ENCODE results near the gene ONECUT3.
"Not testable (repeated sequence)": the region's sequence is repeated elsewhere in the genome, so short reads cannot be mapped to it uniquely, and the experiment has no call there.

The ONECUT3 gene

DNA sequence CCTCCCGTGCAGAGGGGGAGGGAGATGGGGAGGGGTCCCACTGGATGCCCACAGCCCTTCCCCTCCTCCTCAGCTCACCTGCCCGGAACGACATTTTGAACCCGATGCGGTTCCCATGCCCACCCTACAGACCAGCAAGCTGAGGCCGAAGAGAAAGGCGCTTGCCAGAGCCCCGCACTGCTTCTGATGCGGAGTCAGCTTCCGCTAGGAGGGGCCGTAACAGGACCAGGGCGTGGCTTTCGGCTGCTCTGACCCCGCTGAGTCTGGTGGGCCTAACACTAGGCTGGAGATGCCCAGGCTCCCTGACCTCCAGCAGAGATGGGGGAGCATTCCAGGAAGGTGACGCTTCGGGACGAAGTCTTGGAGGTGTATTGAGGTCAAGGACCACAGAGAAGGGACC, 6.7 kb downstream of the ONECUT3 start:
- Histone ChIP-seq H3K4me3 (replicated peaks; ENCODE audit: insufficient read depth, low read length) (no peak overlapping the region), H3K27ac (replicated peaks) (no peak overlapping the region), H3K27me3 (ENCODE audit: insufficient read depth, poor library complexity, severe bottlenecking) (peaks cover 88% of the 10 kb centered on the region)
- no peak for DNase-seq (ENCODE audit: low read depth in 1 of 2, low spot score in 1 of 2)
- TF ChIP-seq, protein P1, sequence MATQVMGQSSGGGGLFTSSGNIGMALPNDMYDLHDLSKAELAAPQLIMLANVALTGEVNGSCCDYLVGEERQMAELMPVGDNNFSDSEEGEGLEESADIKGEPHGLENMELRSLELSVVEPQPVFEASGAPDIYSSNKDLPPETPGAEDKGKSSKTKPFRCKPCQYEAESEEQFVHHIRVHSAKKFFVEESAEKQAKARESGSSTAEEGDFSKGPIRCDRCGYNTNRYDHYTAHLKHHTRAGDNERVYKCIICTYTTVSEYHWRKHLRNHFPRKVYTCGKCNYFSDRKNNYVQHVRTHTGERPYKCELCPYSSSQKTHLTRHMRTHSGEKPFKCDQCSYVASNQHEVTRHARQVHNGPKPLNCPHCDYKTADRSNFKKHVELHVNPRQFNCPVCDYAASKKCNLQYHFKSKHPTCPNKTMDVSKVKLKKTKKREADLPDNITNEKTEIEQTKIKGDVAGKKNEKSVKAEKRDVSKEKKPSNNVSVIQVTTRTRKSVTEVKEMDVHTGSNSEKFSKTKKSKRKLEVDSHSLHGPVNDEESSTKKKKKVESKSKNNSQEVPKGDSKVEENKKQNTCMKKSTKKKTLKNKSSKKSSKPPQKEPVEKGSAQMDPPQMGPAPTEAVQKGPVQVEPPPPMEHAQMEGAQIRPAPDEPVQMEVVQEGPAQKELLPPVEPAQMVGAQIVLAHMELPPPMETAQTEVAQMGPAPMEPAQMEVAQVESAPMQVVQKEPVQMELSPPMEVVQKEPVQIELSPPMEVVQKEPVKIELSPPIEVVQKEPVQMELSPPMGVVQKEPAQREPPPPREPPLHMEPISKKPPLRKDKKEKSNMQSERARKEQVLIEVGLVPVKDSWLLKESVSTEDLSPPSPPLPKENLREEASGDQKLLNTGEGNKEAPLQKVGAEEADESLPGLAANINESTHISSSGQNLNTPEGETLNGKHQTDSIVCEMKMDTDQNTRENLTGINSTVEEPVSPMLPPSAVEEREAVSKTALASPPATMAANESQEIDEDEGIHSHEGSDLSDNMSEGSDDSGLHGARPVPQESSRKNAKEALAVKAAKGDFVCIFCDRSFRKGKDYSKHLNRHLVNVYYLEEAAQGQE (IDR thresholded peaks at IDR 0.05; ENCODE audit: insufficient replicate concordance, low read depth) = no peak
- TF ChIP-seq POLR2AphosphoS5 (IDR thresholded peaks at IDR 0.05; ENCODE audit: low read depth) = no peak
- TF ChIP-seq SPI1 (IDR thresholded peaks at IDR 0.05; ENCODE audit: borderline replicate concordance, low read depth) = no peak
- no peak for TF ChIP-seq GABPA (IDR thresholded peaks at IDR 0.05; ENCODE audit: low read depth)
- TF ChIP-seq, protein P2, sequence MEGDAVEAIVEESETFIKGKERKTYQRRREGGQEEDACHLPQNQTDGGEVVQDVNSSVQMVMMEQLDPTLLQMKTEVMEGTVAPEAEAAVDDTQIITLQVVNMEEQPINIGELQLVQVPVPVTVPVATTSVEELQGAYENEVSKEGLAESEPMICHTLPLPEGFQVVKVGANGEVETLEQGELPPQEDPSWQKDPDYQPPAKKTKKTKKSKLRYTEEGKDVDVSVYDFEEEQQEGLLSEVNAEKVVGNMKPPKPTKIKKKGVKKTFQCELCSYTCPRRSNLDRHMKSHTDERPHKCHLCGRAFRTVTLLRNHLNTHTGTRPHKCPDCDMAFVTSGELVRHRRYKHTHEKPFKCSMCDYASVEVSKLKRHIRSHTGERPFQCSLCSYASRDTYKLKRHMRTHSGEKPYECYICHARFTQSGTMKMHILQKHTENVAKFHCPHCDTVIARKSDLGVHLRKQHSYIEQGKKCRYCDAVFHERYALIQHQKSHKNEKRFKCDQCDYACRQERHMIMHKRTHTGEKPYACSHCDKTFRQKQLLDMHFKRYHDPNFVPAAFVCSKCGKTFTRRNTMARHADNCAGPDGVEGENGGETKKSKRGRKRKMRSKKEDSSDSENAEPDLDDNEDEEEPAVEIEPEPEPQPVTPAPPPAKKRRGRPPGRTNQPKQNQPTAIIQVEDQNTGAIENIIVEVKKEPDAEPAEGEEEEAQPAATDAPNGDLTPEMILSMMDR (IDR thresholded peaks at IDR 0.05; ENCODE audit: insufficient read depth, low read length) = no peak

DNA sequence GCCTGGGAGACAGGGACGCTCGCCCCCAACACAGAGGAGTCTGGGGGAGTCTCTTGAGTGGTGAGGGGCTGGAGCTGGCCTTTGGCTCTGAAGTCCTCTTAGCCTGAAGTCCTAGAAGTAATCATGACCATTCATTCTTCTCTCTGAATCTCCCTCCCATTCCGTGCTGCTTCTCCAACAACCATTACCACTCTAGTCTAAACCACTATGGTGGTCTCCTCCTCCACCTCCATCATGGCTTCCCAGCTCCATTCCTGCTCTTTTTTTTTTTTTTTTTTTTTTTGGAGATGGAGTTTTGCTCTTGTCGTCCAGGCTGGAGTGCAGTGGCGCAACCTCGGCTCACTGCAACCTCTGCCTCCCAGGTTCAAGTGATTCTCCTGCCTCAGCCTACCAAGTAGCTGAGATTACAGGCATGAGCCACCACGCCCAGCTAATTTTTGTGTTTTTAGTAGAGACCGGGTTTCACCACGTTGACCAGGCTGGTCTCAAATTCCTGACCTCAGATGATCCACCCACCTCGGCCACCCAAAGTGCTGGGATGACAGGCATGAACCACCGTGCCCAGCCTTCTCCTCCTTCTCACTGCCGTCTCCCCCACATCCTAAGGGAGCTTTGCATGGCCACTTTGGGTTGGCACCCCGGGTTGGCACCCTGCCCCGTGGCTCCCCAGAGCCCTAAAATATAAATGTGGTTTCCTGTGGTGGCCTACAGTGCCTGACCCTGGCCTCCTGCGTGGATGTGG, 7.7 kb downstream of the ONECUT3 start:
- not testable (repeated sequence) for H3K4me3 ChIP-seq (replicated peaks; ENCODE audit: insufficient read depth, low read length); DNase-seq (ENCODE audit: low read depth in 1 of 2, low spot score in 1 of 2); H3K27ac ChIP-seq (replicated peaks)
- peaks cover 89% of the 10 kb centered on the region for H3K27me3 ChIP-seq (ENCODE audit: insufficient read depth, poor library complexity, severe bottlenecking)

DNA sequence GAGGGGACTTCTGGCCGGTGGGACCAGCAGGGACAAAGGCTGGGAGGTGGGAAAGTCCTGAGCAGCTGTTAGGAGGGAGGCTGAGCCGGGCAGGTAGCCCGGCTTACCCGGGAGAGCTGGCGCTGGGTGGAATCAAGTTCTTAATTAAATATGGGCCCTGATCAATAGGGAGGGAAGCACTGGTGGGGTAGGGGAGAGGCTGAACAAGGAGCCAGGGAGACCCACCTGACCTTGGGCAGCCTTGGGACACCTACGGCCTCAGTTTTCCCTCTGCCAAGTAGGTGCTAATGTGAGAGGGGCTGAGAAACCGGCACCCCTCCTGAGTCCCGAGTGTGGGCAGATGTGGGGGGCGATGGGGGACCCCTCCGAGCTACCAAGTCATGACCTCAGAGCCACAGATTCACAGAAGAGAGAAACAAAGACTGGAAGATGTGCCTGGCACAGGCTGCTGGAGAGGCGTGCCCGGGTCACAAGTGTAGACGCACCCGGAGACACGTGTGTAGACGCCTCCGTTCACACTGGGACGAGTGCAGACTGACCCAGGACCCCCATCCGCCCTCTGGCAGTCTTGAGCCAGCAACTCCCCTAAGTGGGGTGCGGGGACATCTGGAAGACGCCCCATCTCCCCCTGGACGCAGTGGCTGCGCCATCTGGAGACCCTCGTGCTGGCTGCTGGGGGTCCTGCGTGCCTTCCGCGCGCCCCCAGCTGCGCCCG, 8.4 kb downstream of the ONECUT3 start:
- peaks cover 89% of the 10 kb centered on the region for H3K27me3 ChIP-seq (ENCODE audit: insufficient read depth, poor library complexity, severe bottlenecking)

More for the DNA sequence above, 8.4 kb downstream of the ONECUT3 start:
- no peak for DNase-seq (ENCODE audit: low read depth in 1 of 2, low spot score in 1 of 2)
- no peak for TF ChIP-seq POLR2AphosphoS5 (IDR thresholded peaks at IDR 0.05; ENCODE audit: low read depth)
- no peak for TF ChIP-seq SPI1 (IDR thresholded peaks at IDR 0.05; ENCODE audit: borderline replicate concordance, low read depth)
- TF ChIP-seq, protein P1 (IDR thresholded peaks at IDR 0.05; ENCODE audit: insufficient replicate concordance, low read depth) = no peak
- no peak for TF ChIP-seq GABPA (IDR thresholded peaks at IDR 0.05; ENCODE audit: low read depth)
- TF ChIP-seq, protein P2 (IDR thresholded peaks at IDR 0.05; ENCODE audit: insufficient read depth, low read length) = no peak
- no peak overlapping the region for H3K27ac ChIP-seq (replicated peaks)
- H3K4me3 ChIP-seq (replicated peaks; ENCODE audit: insufficient read depth, low read length) = no peak overlapping the region
